Panc1 (cell line): ENCODE results near the gene CIAO3. TPM values are rescaled to one million over a fixed set of nuclear protein-coding genes. Genes with fewer than 3 reads are reported as not detected.
A peak's percentile ranks its signal among the peaks of the same experiment; 100 is the strongest.

Experiments used
- ATAC-seq: fragments of 200-7000 bp; cut with Tn5 transposase; 2 replicates; pipeline ENCODE4 v1.9.1; 2020; ENCODE audit warnings: mild to moderate bottlenecking, moderate library complexity
- BruUV-seq: library from RNA; stranded (reverse); fragments of 400-500 nt; replicated peaks from 2 replicates; lab custom pipeline; 2021; lab: Mats Ljungman, UMichigan
- CTCF ChIA-PET: fragments of 300-600 bp; sonication (Branson Sonifier 250); formaldehyde crosslinking; loops from one replicate; lab custom pipeline; 2022; ENCODE audit warnings: antibody characterized with exemption; lab: Charles Lee
- POLR2A ChIA-PET: fragments of 300-600 bp; sonication (Branson Sonifier 250); formaldehyde crosslinking; loops from one replicate; lab custom pipeline; 2022; ENCODE audit warnings: antibody characterized with exemption; lab: Charles Lee
- DNase-seq: peaks from one replicate; pipeline ENCODE4 v3.0.0-alpha.2; 2010; ENCODE audit warnings: low read depth, low spot score
- H3K27ac ChIP-seq: 2 replicates; pipeline ENCODE4 v1.5.1; 2011; ENCODE audit warnings: mild to moderate bottlenecking, low read length, inconsistent platforms
- H3K27me3 ChIP-seq: fragments of 200-500 bp; sonication (Bioruptor generic); 2 replicates; pipeline ENCODE4 v1.6.0; 2014; ENCODE audit warnings: low read length, inconsistent platforms; ENCODE audit not compliant: control insufficient read depth, insufficient read depth
- H3K36me3 ChIP-seq: fragments of 200-500 bp; sonication (Bioruptor generic); 2 replicates; pipeline ENCODE4 v1.5.1; 2014; ENCODE audit warnings: inconsistent platforms, mild to moderate bottlenecking, low read length, moderate library complexity; ENCODE audit not compliant: control insufficient read depth, insufficient read depth
- H3K4me1 ChIP-seq: 2 replicates; pipeline ENCODE4 v1.5.1; 2011; ENCODE audit warnings: inconsistent platforms, mild to moderate bottlenecking, low read length, moderate library complexity; ENCODE audit not compliant: control insufficient read depth, insufficient read depth
- H3K4me3 ChIP-seq, 2 experiments: 2 replicates each; pipeline ENCODE4 v1.5.1; 2011 to 2012; ENCODE audit warnings: low read depth in 2 of 2, low read length in 2 of 2, mild to moderate bottlenecking in 2 of 2, inconsistent platforms in 1 of 2, moderate library complexity in 1 of 2
- H3K9me3 ChIP-seq: fragments of 200-500 bp; sonication (Bioruptor generic); 2 replicates; pipeline ENCODE4 v1.5.1; 2014; ENCODE audit warnings: low read depth, mild to moderate bottlenecking, inconsistent platforms, low read length, moderate library complexity; ENCODE audit not compliant: control insufficient read depth, insufficient read depth
- POLR2AphosphoS5 ChIP-seq: IDR thresholded peaks from 2 replicates; pipeline ENCODE4 v1.6.1; 2012; ENCODE audit warnings: mild to moderate bottlenecking, low read depth, low read length, moderate library complexity
- SIN3A ChIP-seq: IDR thresholded peaks from 2 replicates; pipeline ENCODE4 v1.6.1; 2012; ENCODE audit warnings: low read depth, mild to moderate bottlenecking, low read length, moderate library complexity, borderline replicate concordance; ENCODE audit not compliant: insufficient read depth
- TCF7L2 ChIP-seq: IDR thresholded peaks from 2 replicates; pipeline ENCODE4 v1.6.1; 2011; ENCODE audit warnings: mild to moderate bottlenecking, low read depth, low read length, inconsistent platforms
- in situ Hi-C: cut with HindIII; loops from 2 replicates; pipeline ENCODE4 v1.10.0; 2016; ENCODE audit warnings: low sequenced_read_pairs, low pct_unique_long_range_greater_than_20kb
- intact Hi-C: fragments of 100-400 bp; cut with micrococcal nuclease; formaldehyde crosslinking; loops from one replicate; pipeline ENCODE4 v1.10.0; 2022; ENCODE audit not compliant: unreplicated experiment
- total RNA-seq: library from RNA; stranded (reverse); gene quantifications from one replicate; pipeline ENCODE4 v1.2.1, GENCODE V29; 2021; ENCODE audit not compliant: unreplicated experiment
- TF ChIP-seq, protein P1 (sequence below), 2 experiments: IDR thresholded peaks; 2 replicates each; pipeline ENCODE4 v1.6.1; 2011 to 2012; ENCODE audit warnings: low read depth in 2 of 2, control low read depth in 1 of 2, low read length in 1 of 2, mild to moderate bottlenecking in 1 of 2, moderate library complexity in 1 of 2; ENCODE audit not compliant: insufficient read depth in 1 of 2
- TF ChIP-seq, protein P2 (sequence below): fragments of 450-650 bp; IDR thresholded peaks from 2 replicates; pipeline ENCODE4 v1.5.1; 2017; ENCODE audit warnings: mild to moderate bottlenecking

Gene CIAO3
- total RNA-seq, 1 experiment from 2014 or later = 34.0 TPM

DNA sequence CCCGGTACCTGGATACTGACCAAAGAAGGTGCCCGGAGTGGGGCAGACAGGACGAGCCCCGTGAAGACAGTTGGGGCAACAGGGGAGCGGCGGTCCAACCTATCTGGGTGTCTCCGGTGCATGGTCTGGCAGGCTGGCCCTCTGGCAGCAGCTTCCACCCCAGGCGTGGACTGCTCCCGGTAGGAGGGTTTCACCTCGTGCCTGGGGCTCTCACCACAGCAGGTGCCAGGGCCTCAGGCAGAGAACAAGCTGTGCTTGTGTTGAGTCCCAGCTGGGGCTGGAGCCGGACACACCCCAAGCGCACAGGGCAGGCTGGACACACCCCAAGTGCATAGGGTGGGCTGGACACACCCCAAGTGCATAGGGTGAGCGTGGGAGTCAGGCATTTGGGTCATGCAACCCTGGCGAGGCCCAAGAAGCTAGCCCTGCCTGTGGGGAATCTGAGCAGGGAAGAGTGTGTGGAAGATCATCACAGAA lies 33.7 kb downstream of the CIAO3 start:
- CTCF ChIA-PET = interaction anchor here (0.5 kb wide), 1 partner anchor 36 kb away, joined by 3 read pairs; no protein-coding TSS in a partner anchor
- no peak overlapping the region for H3K27ac ChIP-seq
- in situ Hi-C loops = no loop called here
- H3K4me1 ChIP-seq = peaks cover 29% of the 10 kb centered on the region
- ATAC-seq (peak; percentile 4; the same call in 1 of the 2 replicates), DNase-seq (no peak)
- H3K4me3 ChIP-seq = peak overlapping the region in 1 of 2 experiments; percentile 56; a peak in 1 of 4 replicates
- BruUV-seq = no TSS peak
- H3K9me3 ChIP-seq = no peaks in the 10 kb centered on the region
- H3K36me3 ChIP-seq = peaks cover 5% of the 10 kb centered on the region; the same call in 1 of the 2 replicates
- no peaks in the 10 kb centered on the region for H3K27me3 ChIP-seq
- POLR2A ChIA-PET = no interaction called here
- intact Hi-C loops = no loop called here
- TF ChIP-seq, protein P1, sequence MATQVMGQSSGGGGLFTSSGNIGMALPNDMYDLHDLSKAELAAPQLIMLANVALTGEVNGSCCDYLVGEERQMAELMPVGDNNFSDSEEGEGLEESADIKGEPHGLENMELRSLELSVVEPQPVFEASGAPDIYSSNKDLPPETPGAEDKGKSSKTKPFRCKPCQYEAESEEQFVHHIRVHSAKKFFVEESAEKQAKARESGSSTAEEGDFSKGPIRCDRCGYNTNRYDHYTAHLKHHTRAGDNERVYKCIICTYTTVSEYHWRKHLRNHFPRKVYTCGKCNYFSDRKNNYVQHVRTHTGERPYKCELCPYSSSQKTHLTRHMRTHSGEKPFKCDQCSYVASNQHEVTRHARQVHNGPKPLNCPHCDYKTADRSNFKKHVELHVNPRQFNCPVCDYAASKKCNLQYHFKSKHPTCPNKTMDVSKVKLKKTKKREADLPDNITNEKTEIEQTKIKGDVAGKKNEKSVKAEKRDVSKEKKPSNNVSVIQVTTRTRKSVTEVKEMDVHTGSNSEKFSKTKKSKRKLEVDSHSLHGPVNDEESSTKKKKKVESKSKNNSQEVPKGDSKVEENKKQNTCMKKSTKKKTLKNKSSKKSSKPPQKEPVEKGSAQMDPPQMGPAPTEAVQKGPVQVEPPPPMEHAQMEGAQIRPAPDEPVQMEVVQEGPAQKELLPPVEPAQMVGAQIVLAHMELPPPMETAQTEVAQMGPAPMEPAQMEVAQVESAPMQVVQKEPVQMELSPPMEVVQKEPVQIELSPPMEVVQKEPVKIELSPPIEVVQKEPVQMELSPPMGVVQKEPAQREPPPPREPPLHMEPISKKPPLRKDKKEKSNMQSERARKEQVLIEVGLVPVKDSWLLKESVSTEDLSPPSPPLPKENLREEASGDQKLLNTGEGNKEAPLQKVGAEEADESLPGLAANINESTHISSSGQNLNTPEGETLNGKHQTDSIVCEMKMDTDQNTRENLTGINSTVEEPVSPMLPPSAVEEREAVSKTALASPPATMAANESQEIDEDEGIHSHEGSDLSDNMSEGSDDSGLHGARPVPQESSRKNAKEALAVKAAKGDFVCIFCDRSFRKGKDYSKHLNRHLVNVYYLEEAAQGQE (IDR thresholded peaks at IDR 0.05; ENCODE audit: insufficient read depth in 1 of 2, low read depth in 2 of 2, low read length in 1 of 2) = no peak
- TF ChIP-seq, protein P2, sequence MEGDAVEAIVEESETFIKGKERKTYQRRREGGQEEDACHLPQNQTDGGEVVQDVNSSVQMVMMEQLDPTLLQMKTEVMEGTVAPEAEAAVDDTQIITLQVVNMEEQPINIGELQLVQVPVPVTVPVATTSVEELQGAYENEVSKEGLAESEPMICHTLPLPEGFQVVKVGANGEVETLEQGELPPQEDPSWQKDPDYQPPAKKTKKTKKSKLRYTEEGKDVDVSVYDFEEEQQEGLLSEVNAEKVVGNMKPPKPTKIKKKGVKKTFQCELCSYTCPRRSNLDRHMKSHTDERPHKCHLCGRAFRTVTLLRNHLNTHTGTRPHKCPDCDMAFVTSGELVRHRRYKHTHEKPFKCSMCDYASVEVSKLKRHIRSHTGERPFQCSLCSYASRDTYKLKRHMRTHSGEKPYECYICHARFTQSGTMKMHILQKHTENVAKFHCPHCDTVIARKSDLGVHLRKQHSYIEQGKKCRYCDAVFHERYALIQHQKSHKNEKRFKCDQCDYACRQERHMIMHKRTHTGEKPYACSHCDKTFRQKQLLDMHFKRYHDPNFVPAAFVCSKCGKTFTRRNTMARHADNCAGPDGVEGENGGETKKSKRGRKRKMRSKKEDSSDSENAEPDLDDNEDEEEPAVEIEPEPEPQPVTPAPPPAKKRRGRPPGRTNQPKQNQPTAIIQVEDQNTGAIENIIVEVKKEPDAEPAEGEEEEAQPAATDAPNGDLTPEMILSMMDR = no peak
- TF ChIP-seq SIN3A (no peak), TCF7L2 (no peak), POLR2AphosphoS5 (no peak)

DNA sequence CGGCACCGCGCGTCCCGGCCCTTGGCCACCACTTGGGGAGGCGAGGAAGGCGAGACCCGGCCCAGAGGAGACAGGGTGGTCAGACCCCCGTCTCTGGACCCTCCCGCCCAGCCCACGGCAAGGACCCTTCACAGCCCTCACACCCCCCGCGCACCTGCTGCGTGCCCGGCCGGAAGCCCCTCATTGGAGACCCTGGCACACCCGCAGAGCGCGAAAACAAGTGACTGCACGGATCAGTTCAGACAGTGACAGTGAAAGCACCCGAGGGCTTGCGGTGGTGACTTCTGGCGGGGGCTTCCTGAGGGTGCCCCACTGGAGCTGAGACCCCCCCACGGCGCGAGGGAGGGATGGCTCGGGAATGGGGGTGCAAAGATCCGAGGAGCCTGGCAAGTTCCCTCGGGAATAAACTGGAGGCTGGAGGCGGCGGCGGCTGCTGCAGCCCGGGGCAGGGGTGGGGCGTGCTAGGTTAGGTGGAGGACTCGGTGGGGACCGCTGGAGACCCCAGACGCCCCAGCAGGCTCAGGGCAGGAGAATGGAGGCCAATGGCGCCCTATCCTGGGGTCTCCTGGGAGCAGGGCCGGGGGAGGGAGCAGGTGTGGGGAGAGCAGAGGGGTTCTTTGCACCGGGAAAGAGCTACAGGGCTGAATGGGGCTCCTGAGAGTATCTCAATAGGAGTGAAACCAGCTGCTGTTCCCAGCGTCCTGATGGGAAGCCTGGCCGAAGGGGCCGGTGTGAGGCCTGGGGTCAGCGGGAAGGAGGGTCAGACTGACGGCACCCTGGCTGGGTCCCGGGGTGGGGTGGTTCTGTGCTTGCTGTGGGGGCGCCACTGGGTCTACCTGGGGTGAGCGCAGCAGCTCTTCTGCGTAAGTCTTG lies 34.4 kb downstream of the CIAO3 start:
- CTCF ChIA-PET = no interaction called here

More for the DNA sequence above, 34.4 kb downstream of the CIAO3 start:
- peaks cover 5% of the 10 kb centered on the region; the same call in 1 of the 2 replicates for H3K36me3 ChIP-seq
- in situ Hi-C loops = no loop called here
- H3K4me1 ChIP-seq = peaks cover 23% of the 10 kb centered on the region
- H3K27me3 ChIP-seq = no peaks in the 10 kb centered on the region
- POLR2A ChIA-PET = no interaction called here
- intact Hi-C loops = no loop called here
- peak; percentile 32 for ATAC-seq
- H3K4me3 ChIP-seq = peak overlapping the region; percentile 33 to 56
- no peak for DNase-seq
- TF ChIP-seq, protein P2 = no peak
- TF ChIP-seq TCF7L2 (no peak), POLR2AphosphoS5 (no peak), SIN3A (no peak)
- TF ChIP-seq, protein P1 (IDR thresholded peaks at IDR 0.05; ENCODE audit: insufficient read depth in 1 of 2, low read depth in 2 of 2, low read length in 1 of 2) = no peak
- H3K9me3 ChIP-seq = no peaks in the 10 kb centered on the region
- no peak overlapping the region for H3K27ac ChIP-seq
- BruUV-seq = no TSS peak
